ENCODE results near the gene RPIA. TPM values are rescaled to one million over a fixed set of nuclear protein-coding genes. Genes with fewer than 3 reads are reported as not detected.

The RPIA gene
- total and polyA plus RNA-seq, 2 of the 13 experiments (the other 11 are each of a cell fraction or from before 2014, with no cell fraction given), result 13.3 to 23.9 TPM

- TF ChIP-seq, protein P1, sequence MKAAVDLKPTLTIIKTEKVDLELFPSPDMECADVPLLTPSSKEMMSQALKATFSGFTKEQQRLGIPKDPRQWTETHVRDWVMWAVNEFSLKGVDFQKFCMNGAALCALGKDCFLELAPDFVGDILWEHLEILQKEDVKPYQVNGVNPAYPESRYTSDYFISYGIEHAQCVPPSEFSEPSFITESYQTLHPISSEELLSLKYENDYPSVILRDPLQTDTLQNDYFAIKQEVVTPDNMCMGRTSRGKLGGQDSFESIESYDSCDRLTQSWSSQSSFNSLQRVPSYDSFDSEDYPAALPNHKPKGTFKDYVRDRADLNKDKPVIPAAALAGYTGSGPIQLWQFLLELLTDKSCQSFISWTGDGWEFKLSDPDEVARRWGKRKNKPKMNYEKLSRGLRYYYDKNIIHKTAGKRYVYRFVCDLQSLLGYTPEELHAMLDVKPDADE (CRISPR knock-in tag; IDR thresholded peaks at IDR 0.05), result no peak
- TF ChIP-seq ZNF740 (CRISPR knock-in tag; IDR thresholded peaks at IDR 0.05), result no peak
Observed at GRCh38 chr2:88714667-88715066, 23.2 kb downstream of the RPIA start (continued).

DNA sequence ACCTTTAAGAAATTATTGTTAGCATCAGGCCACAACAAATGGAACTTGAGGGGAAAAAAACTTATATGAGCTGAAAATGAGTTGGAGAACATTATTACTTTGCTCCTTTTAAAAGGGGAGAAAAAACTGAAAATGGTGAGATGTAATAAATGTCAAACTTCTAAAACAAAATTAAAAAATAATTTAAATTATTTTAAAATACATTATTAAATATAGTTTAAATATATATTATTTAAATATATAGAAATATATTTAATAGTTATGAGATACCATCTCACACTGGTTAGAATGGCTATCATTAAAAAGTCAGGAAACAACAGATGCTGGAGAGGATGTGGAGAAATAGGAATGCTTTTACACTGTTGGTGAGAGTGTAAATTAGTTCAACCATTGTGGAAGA lies 28.9 kb downstream of the RPIA start:
- Histone ChIP-seq H3K9me3 (ENCODE audit: low read length) (no peaks in the 10 kb centered on the region), H3K4me1 (ENCODE audit: insufficient read depth, low read length) (peaks cover 25% of the 10 kb centered on the region), H3K9ac (ENCODE audit: insufficient read depth, low read depth, low read length) (no peak overlapping the region), H3K4me2 (ENCODE audit: low read depth, low read length) (no peak overlapping the region), H4K20me1 (ENCODE audit: insufficient read depth, low read length) (no peaks in the 10 kb centered on the region), H3K27ac (ENCODE audit: extremely low read length, insufficient read depth, low read length) (no peak overlapping the region), H3K4me3 (replicated peaks in 1 of 3; ENCODE audit: insufficient read depth in 1 of 3, low read depth in 2 of 3, low read length in 3 of 3) (no peak overlapping the region), H3K79me2 (ENCODE audit: insufficient read depth, low read length) (no peaks in the 10 kb centered on the region), H3K27me3 (ENCODE audit: control insufficient read depth in 1 of 2, insufficient read depth in 2 of 2, low read length in 2 of 2) (no peaks in the 10 kb centered on the region), H3K36me3 (replicated peaks in 1 of 2; ENCODE audit: control insufficient read depth in 1 of 2, insufficient read depth in 2 of 2, low read length in 2 of 2) (no peaks in the 10 kb centered on the region), H2AFZ (ENCODE audit: low read length) (no peak overlapping the region)
- ATAC-seq, result no peak
- TF ChIP-seq ZNF773 (CRISPR knock-in tag; IDR thresholded peaks at IDR 0.05; ENCODE audit: borderline replicate concordance) (no peak), WIZ (CRISPR knock-in tag; IDR thresholded peaks at IDR 0.05) (no peak), TARDBP (CRISPR knock-in tag; IDR thresholded peaks at IDR 0.05) (no peak), NR2F6 (IDR thresholded peaks at IDR 0.05) (no peak), NR2F6 (CRISPR knock-in tag; IDR thresholded peaks at IDR 0.05) (no peak)
- no peak for FAIRE-seq
- no TSS peak for BruUV-seq (replicated peaks)
- POLR2A ChIA-PET, result no interaction called here
- intact Hi-C loops (cut with micrococcal nuclease; ENCODE audit: unreplicated experiment), result no loop called here
- DNase-seq (ENCODE audit: low spot score), result no peak
- CTCF ChIA-PET (ENCODE audit: low intra/inter-chr PET ratio, low total read pairs), result no interaction called here
- in situ Hi-C loops (cut with HindIII; ENCODE audit: extremely low pct_ligation_motif_present, low pct_unique_long_range_greater_than_20kb), result no loop called here

GRCh38 chr2:88721268-88721667 lies 29.8 kb downstream of the RPIA start:
- Histone ChIP-seq H3K9me3 (ENCODE audit: low read length) (no peaks in the 10 kb centered on the region), H3K4me3 (replicated peaks in 1 of 3; ENCODE audit: insufficient read depth in 1 of 3, low read depth in 2 of 3, low read length in 3 of 3) (no peak overlapping the region), H3K4me1 (ENCODE audit: insufficient read depth, low read length) (peaks cover 18% of the 10 kb centered on the region), H3K36me3 (replicated peaks in 1 of 2; ENCODE audit: control insufficient read depth in 1 of 2, insufficient read depth in 2 of 2, low read length in 2 of 2) (no peaks in the 10 kb centered on the region), H2AFZ (ENCODE audit: low read length) (no peak overlapping the region), H4K20me1 (ENCODE audit: insufficient read depth, low read length) (no peaks in the 10 kb centered on the region), H3K4me2 (ENCODE audit: low read depth, low read length) (no peak overlapping the region), H3K27ac (ENCODE audit: extremely low read length, insufficient read depth, low read length) (no peak overlapping the region), H3K9ac (ENCODE audit: insufficient read depth, low read depth, low read length) (no peak overlapping the region), H3K27me3 (ENCODE audit: control insufficient read depth in 1 of 2, insufficient read depth in 2 of 2, low read length in 2 of 2) (no peaks in the 10 kb centered on the region), H3K79me2 (ENCODE audit: insufficient read depth, low read length) (no peaks in the 10 kb centered on the region)
- POLR2A ChIA-PET, result no interaction called here
- in situ Hi-C loops (cut with HindIII; ENCODE audit: extremely low pct_ligation_motif_present, low pct_unique_long_range_greater_than_20kb) (no loop called here), intact Hi-C loops (cut with micrococcal nuclease; ENCODE audit: unreplicated experiment) (no loop called here)
- no peak for FAIRE-seq
- 100% methylated on average over 2 of the region's 2 CpGs for WGBS (ENCODE audit: low lambda C conversion rate)
- DNase-seq (ENCODE audit: low spot score), result no peak
- CTCF ChIA-PET (ENCODE audit: low intra/inter-chr PET ratio, low total read pairs), result no interaction called here
- ATAC-seq, result no peak
- BruUV-seq (replicated peaks), result no TSS peak
- TF ChIP-seq RARA (CRISPR knock-in tag; IDR thresholded peaks at IDR 0.05) (no peak), ZNF83 (CRISPR knock-in tag; IDR thresholded peaks at IDR 0.05; ENCODE audit: borderline replicate concordance) (no peak), ZBTB4 (CRISPR knock-in tag; IDR thresholded peaks at IDR 0.05; ENCODE audit: borderline replicate concordance) (no peak), CEBPG (CRISPR knock-in tag; IDR thresholded peaks at IDR 0.05) (no peak), ZSCAN30 (CRISPR knock-in tag; IDR thresholded peaks at IDR 0.05) (no peak), CEBPB (IDR thresholded peaks at IDR 0.05; ENCODE audit: borderline replicate concordance, low read depth, low read length) (no peak), RXRB (CRISPR knock-in tag; IDR thresholded peaks at IDR 0.05; ENCODE audit: borderline replicate concordance) (no peak)

Data from HepG2 (cell line).